Smooth muscle cell (in vitro differentiated cells): Measurements from ENCODE around the gene PEX16. TPM values are rescaled to one million over a fixed set of nuclear protein-coding genes. Genes with fewer than 3 reads are reported as not detected.
A peak's percentile ranks its signal among the peaks of the same experiment; 100 is the strongest.

ENCODE experiments used
- DNase-seq: peaks from one replicate; lab custom pipeline; 2025; ENCODE audit not compliant: unreplicated experiment; lab: John Stamatoyannopoulos, UW
- H2AFZ ChIP-seq: fragments of 200-600 bp; sonication (generic); 2 replicates; pipeline ENCODE4 v1.6.0; 2016; ENCODE audit warnings: antibody characterized with exemption, low read depth, mild to moderate bottlenecking
- H3F3A ChIP-seq: fragments of 200-600 bp; sonication (generic); 2 replicates; pipeline ENCODE4 v1.6.0; 2017; ENCODE audit warnings: antibody characterized with exemption, low read depth
- H3K27ac ChIP-seq: fragments of 200-600 bp; sonication (generic); 2 replicates; pipeline ENCODE4 v1.5.1; 2016; ENCODE audit warnings: low read depth, mild to moderate bottlenecking
- H3K27me3 ChIP-seq: fragments of 200-600 bp; sonication (generic); 2 replicates; pipeline ENCODE4 v1.6.1; 2016; ENCODE audit warnings: low read depth, mild to moderate bottlenecking
- H3K36me3 ChIP-seq: fragments of 200-600 bp; sonication (generic); 2 replicates; pipeline ENCODE4 v1.5.1; 2016; ENCODE audit warnings: low read depth
- H3K4me1 ChIP-seq: fragments of 200-600 bp; sonication (generic); 2 replicates; pipeline ENCODE4 v1.5.1; 2016; ENCODE audit warnings: low read depth
- H3K4me2 ChIP-seq: fragments of 200-600 bp; sonication (generic); 2 replicates; pipeline ENCODE4 v1.6.0; 2016; ENCODE audit warnings: mild to moderate bottlenecking
- H3K4me3 ChIP-seq: fragments of 200-600 bp; sonication (generic); 2 replicates; pipeline ENCODE4 v1.5.1; 2016; ENCODE audit warnings: mild to moderate bottlenecking
- H3K79me2 ChIP-seq: fragments of 200-600 bp; sonication (generic); 2 replicates; pipeline ENCODE4 v1.6.0; 2016; ENCODE audit warnings: low read depth, mild to moderate bottlenecking
- H3K9ac ChIP-seq: fragments of 200-600 bp; sonication (generic); 2 replicates; pipeline ENCODE4 v1.6.0; 2016; ENCODE audit warnings: low read depth
- H3K9me3 ChIP-seq: fragments of 200-600 bp; sonication (generic); replicated peaks from 2 replicates; pipeline ENCODE4 v1.5.1; 2016; ENCODE audit warnings: low read depth
- H4K20me1 ChIP-seq: fragments of 200-600 bp; sonication (generic); 2 replicates; pipeline ENCODE4 v1.6.0; 2016; ENCODE audit warnings: low read depth
- CTCF ChIP-seq: fragments of 200-600 bp; sonication (generic); IDR thresholded peaks from 2 replicates; pipeline ENCODE4 v1.5.1; 2017; ENCODE audit warnings: borderline replicate concordance, mild to moderate bottlenecking, antibody characterized with exemption; ENCODE audit not compliant: insufficient read depth, poor library complexity, severe bottlenecking
- WGBS: methylation state at CpG from one replicate; pipeline ENCODE4 v1.1.7; 2016; ENCODE audit warnings: low lambda C conversion rate; 5-methylcytosine and 5-hydroxymethylcytosine counted together
- polyA plus RNA-seq: library from polyadenylated mRNA; unstranded; fragments of >200 nt; fragmentation: Nextera tagmentation; extraction: Ambion mirVana; gene quantifications from 2 replicates; pipeline ENCODE4 v1.2.1, GENCODE V29; 2016
- total RNA-seq: library from RNA; depleted of rRNA; stranded (reverse); fragments of >200 nt; gene quantifications from 2 replicates; pipeline ENCODE4 v1.2.3, GENCODE V29; 2014

PEX16 gene
- total and polyA plus RNA-seq, 2 experiments from 2014 or later, result 10.5 to 30.2 TPM

DNA sequence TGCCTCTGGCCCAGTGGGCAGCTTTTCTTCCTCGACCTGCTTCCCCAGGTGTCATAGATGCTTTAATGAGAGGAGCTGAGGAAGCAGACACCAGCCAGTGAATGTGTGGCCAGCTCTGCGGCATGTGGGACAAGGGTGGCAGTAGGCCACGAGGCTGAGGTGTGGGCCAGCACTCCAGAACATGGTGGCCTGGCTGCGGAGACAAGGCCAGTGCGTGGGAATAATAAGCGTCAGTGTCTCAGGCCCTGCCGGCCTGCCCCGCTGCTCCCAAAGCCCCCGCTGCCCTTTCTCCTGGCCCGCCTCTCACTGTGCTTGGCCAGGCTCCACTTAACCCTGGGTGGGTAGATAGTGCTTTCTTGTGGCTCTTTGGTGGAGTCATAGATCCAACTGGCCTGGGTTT is 30.1 kb downstream of the PEX16 start:
- DNase-seq, result no peak
- Histone ChIP-seq H3K27ac (no peak overlapping the region), H2AFZ (no peak overlapping the region), H3K36me3 (no peaks in the 10 kb centered on the region), H3K9ac (no peak overlapping the region), H3K4me3 (no peak overlapping the region), H3F3A (no peaks in the 10 kb centered on the region), H3K9me3 (no peaks in the 10 kb centered on the region), H3K27me3 (peaks cover 12% of the 10 kb centered on the region), H4K20me1 (peaks cover 25% of the 10 kb centered on the region), H3K4me2 (no peak overlapping the region), H3K79me2 (no peaks in the 10 kb centered on the region), H3K4me1 (no peaks in the 10 kb centered on the region)
- 91% methylated on average over 8 of the region's 10 CpGs for WGBS
- TF ChIP-seq CTCF, result no peak

DNA sequence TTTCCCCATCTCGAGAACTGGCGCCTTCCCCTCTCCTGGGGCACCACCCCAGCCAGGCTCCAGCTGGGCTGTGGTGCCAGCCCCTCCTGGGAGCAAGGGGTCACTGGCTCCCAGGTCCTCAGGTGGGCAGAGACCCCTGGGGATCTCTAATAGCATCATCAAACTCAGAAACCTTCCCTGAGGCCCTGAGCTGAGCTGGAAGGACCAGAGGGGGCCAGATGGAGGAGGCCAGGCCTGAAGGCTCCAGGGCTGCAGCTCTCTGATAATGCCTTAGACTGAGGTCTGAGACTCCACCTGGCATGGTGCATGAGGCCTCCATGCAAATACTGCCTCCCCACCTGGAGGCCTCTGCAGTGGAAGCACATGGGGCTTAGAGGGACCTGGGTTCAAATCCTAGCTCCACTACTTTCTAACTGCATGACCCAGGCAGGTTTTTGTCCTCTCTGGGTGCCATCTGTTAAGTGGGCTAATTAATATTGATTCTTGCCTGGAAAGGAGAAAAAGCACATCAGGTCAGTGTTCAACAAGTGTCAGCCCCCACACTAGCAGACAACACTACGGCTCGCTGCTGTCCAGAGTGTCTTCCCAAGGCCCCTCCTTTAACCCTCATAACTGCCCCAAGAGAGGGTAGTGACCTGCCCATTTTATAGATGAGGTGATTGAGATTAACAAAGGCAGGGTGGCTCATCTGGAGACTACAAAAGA is 30.7 kb downstream of the PEX16 start:
- no peak overlapping the region for H3K27ac ChIP-seq
- H3F3A ChIP-seq, result no peaks in the 10 kb centered on the region
- no peaks in the 10 kb centered on the region for H3K79me2 ChIP-seq
- H3K4me1 ChIP-seq, result no peaks in the 10 kb centered on the region
- H3K9me3 ChIP-seq, result no peaks in the 10 kb centered on the region
- no peaks in the 10 kb centered on the region for H3K36me3 ChIP-seq
- H3K9ac ChIP-seq, result no peak overlapping the region
- WGBS, result 97% methylated on average over 4 of the region's 4 CpGs
- TF ChIP-seq CTCF, result no peak
- peaks cover 31% of the 10 kb centered on the region for H4K20me1 ChIP-seq
- no peak overlapping the region for H3K4me2 ChIP-seq
- DNase-seq, result no peak
- no peak overlapping the region for H2AFZ ChIP-seq
- H3K27me3 ChIP-seq, result peaks cover 12% of the 10 kb centered on the region
- no peak overlapping the region for H3K4me3 ChIP-seq

DNA sequence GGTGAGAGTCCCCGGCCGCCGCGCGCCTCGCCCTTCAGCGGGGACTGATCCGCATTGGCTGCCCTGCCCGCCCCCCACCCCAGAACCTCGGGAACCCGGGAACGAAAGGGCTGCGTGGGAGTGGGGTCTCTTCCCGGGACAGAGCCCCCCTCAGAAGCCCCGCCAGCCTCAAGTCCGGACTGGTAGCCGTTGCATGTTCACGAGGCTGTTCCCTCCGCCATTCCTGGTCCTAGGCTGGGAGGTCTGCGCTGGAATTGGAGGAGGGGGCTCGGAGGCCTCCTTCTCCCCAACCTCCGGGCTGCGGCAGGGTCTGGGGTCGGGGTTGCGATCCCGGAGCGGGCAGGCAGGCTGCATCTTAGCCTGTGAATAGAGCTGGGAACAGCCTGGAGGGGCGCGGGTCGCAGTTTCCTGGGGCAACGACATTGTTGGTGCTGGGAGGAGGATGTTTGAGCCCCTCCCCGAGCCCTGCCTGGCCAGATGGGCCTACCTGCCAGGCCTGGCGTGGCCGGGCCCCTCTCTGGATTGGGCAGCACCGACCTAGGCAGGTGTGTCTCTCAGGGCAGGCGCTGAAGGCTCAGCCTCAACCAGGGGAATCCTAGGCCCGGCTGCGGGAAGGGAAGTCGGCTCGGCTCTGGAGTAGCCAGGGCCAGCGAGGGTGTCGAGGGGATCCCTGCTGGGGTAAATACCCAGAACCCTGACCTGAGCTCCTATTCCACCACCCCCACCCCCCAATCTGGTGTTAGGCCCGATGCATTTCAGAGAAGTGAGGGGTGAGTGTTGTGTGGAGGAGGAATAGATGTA is 31.6 kb downstream of the PEX16 start:
- H3K79me2 ChIP-seq, result no peaks in the 10 kb centered on the region
- no peak overlapping the region for H2AFZ ChIP-seq
- DNase-seq, result no peak
- WGBS, result 17% methylated on average over 40 of the region's 43 CpGs
- no peaks in the 10 kb centered on the region for H3K4me1 ChIP-seq
- H3K4me3 ChIP-seq, result peak overlapping the region; percentile 50
- H3K27ac ChIP-seq, result no peak overlapping the region
- no peaks in the 10 kb centered on the region for H3F3A ChIP-seq
- no peaks in the 10 kb centered on the region for H3K36me3 ChIP-seq
- TF ChIP-seq CTCF, result no peak
- peaks cover 38% of the 10 kb centered on the region for H4K20me1 ChIP-seq
- peak overlapping the region; percentile 90 for H3K4me2 ChIP-seq
- H3K9me3 ChIP-seq, result no peaks in the 10 kb centered on the region
- H3K27me3 ChIP-seq, result peaks cover 12% of the 10 kb centered on the region
- no peak overlapping the region for H3K9ac ChIP-seq
